Suprapubic skin (tissue), 4 donors: ENCODE results near the gene SMIM1. TPM values are rescaled to one million over a fixed set of nuclear protein-coding genes. Genes with fewer than 3 reads are reported as not detected.
A peak's percentile ranks its signal among the peaks of the same experiment; 100 is the strongest.

Source experiments
- DNase-seq, 2 donors: peaks; one replicate each; pipeline ENCODE4 v3.0.0-alpha.2; 2019; ENCODE audit warnings: low spot score in 2 of 2
- H3K27ac ChIP-seq: fragments of 200-600 bp; sonication (generic); one replicate; pipeline ENCODE4 v1.5.1; 2019
- H3K27me3 ChIP-seq: fragments of 200-600 bp; sonication (generic); one replicate; pipeline ENCODE4 v1.5.1; 2019
- H3K36me3 ChIP-seq: fragments of 200-600 bp; sonication (generic); one replicate; pipeline ENCODE4 v1.5.1; 2019
- H3K4me1 ChIP-seq: fragments of 200-600 bp; sonication (generic); one replicate; pipeline ENCODE4 v1.5.1; 2019
- H3K4me3 ChIP-seq: fragments of 200-600 bp; sonication (generic); one replicate; pipeline ENCODE4 v1.5.1; 2019; ENCODE audit warnings: mild to moderate bottlenecking
- H3K9me3 ChIP-seq: fragments of 200-600 bp; sonication (generic); one replicate; pipeline ENCODE4 v1.5.1; 2019
- EP300 ChIP-seq: sonication (generic); formaldehyde crosslinking; IDR thresholded peaks from one replicate; pipeline ENCODE4 v1.6.1; 2017; ENCODE audit warnings: antibody characterized with exemption
- POLR2A ChIP-seq, 2 donors: fragments of 450-650 bp; IDR thresholded peaks; one replicate each; pipeline ENCODE4 v1.6.1; 2017; ENCODE audit warnings: antibody characterized with exemption in 2 of 2, mild to moderate bottlenecking in 2 of 2, moderate library complexity in 2 of 2
- POLR2AphosphoS5 ChIP-seq, 3 donors: sonication (generic); formaldehyde crosslinking; IDR thresholded peaks; one replicate each; pipeline ENCODE4 v1.6.1; 2017; ENCODE audit warnings: antibody characterized with exemption in 3 of 3
- WGBS: methylation state at CpG from one replicate; pipeline ENCODE4 v1.1.5; 2018; 5-methylcytosine and 5-hydroxymethylcytosine counted together
- total RNA-seq, 4 donors: library from RNA; depleted of rRNA; stranded (reverse); fragments of >200 nt; gene quantifications; one replicate each; pipeline ENCODE4 v1.1.0, GENCODE V29; 2016
- TF ChIP-seq, protein P1 (sequence below), 2 donors: fragments of 200-600 bp in 1 of 2; fragments of 450-650 bp in 1 of 2; sonication (generic) in 1 of 2; IDR thresholded peaks; one replicate each; pipeline ENCODE4 v1.5.1; 2016 to 2019; ENCODE audit warnings: antibody characterized with exemption in 2 of 2, mild to moderate bottlenecking in 1 of 2, moderate library complexity in 1 of 2

The SMIM1 gene
- total RNA-seq, 4 donors from 2014 or later: 3.2 to 8.4 (median 3.4) TPM; not detected in 1

DNA sequence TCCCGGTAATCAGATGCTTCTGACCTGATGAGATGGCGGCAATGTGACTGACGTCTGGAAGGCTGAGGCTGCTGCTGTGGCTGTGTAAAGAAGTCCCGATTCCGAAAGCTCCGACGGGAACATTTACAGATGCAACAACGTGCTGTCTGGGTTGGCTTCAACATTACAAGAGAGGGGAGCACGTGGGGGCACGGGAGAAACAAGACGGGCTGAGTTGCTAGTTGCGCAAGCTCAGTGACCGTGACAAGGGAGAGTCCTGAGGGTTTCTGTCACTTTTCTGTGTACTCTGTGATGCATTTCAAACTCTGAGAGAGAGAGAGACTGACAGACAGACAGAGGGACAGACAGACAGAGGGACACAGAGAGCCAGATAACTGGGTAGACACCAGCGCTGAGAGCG lies 49.4 kb downstream of the SMIM1 start:
- peaks cover 84% of the 10 kb centered on the region for H3K36me3 ChIP-seq
- 87% methylated on average over 15 of the region's 15 CpGs for WGBS
- DNase-seq: peak in 1 of 2 donors; percentile 32

DNA sequence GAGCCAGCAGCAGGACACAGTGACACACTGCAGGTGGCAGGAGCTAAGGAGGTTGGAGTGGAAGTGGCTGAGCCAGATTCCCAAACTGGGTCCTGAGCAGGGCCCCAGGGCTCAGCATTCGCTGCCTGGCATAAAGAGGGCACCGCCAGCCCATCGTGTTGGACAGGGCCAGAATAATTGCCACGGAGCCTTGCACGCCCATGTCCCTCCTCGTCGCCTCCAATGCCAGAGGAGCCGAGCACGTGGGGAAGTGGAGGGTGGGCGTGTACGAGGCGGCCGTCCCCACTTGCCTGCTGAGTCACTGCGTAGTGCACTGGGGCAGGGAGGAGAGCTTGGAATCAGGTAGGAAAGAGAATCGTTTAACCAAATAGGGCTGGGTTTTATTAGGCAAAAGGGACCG lies 49.9 kb downstream of the SMIM1 start:
- TF ChIP-seq EP300 (no peak), POLR2AphosphoS5 (IDR thresholded peaks at IDR 0.05) (no peak), POLR2A (IDR thresholded peaks at IDR 0.05) (no peak)
- TF ChIP-seq, protein P1, sequence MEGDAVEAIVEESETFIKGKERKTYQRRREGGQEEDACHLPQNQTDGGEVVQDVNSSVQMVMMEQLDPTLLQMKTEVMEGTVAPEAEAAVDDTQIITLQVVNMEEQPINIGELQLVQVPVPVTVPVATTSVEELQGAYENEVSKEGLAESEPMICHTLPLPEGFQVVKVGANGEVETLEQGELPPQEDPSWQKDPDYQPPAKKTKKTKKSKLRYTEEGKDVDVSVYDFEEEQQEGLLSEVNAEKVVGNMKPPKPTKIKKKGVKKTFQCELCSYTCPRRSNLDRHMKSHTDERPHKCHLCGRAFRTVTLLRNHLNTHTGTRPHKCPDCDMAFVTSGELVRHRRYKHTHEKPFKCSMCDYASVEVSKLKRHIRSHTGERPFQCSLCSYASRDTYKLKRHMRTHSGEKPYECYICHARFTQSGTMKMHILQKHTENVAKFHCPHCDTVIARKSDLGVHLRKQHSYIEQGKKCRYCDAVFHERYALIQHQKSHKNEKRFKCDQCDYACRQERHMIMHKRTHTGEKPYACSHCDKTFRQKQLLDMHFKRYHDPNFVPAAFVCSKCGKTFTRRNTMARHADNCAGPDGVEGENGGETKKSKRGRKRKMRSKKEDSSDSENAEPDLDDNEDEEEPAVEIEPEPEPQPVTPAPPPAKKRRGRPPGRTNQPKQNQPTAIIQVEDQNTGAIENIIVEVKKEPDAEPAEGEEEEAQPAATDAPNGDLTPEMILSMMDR (IDR thresholded peaks at IDR 0.05): no peak
- peaks cover 88% of the 10 kb centered on the region for H3K36me3 ChIP-seq
- H3K27me3 ChIP-seq: no peaks in the 10 kb centered on the region
- H3K4me1 ChIP-seq: no peaks in the 10 kb centered on the region
- 82% methylated on average over 9 of the region's 16 CpGs for whole genome bisulfite sequencing
- H3K4me3 ChIP-seq: no peak overlapping the region
- H3K27ac ChIP-seq: no peak overlapping the region
- DNase-seq: peak in 1 of 2 donors; percentile 34
- H3K9me3 ChIP-seq: no peaks in the 10 kb centered on the region

More for the DNA sequence above, 49.4 kb downstream of the SMIM1 start:
- no peak overlapping the region for H3K27ac ChIP-seq
- H3K27me3 ChIP-seq: no peaks in the 10 kb centered on the region
- no peaks in the 10 kb centered on the region for H3K4me1 ChIP-seq
- H3K9me3 ChIP-seq: no peaks in the 10 kb centered on the region
- TF ChIP-seq POLR2A (IDR thresholded peaks at IDR 0.05) (no peak), EP300 (no peak), POLR2AphosphoS5 (IDR thresholded peaks at IDR 0.05) (no peak)
- TF ChIP-seq, protein P1 (IDR thresholded peaks at IDR 0.05): no peak
- no peak overlapping the region for H3K4me3 ChIP-seq

DNA sequence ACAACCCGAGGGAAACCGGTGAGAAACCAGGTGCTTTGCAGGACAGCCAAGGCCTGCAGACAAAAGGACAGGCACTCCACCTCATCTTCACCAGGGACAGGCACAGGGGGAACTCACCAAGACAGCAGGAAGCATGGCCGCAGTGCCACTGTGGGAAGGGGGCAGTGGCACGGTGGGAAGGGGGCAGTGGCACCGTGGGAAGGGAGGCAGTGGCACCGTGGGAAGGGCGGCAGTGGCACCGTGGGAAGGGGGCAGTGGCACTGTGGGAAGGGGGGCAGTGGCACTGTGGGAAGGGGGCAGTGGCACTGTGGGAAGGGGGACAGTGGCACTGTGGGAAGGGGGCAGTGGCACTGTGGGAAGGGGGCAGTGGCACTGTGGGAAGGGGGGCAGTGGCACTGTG lies 52.1 kb downstream of the SMIM1 start:
- H3K36me3 ChIP-seq: peaks cover 98% of the 10 kb centered on the region
- TF ChIP-seq POLR2AphosphoS5 (IDR thresholded peaks at IDR 0.05): no peak
- TF ChIP-seq, protein P1 (IDR thresholded peaks at IDR 0.05): no peak
- TF ChIP-seq POLR2A (IDR thresholded peaks at IDR 0.05): no peak
- TF ChIP-seq EP300: no peak
- H3K4me1 ChIP-seq: no peaks in the 10 kb centered on the region
- no peaks in the 10 kb centered on the region for H3K9me3 ChIP-seq
- H3K27me3 ChIP-seq: no peaks in the 10 kb centered on the region
- no peak overlapping the region for H3K27ac ChIP-seq
- H3K4me3 ChIP-seq: no peak overlapping the region
- DNase-seq: peak in 1 of 2 donors; percentile 32
- WGBS: 80% methylated on average over 8 of the region's 8 CpGs

DNA sequence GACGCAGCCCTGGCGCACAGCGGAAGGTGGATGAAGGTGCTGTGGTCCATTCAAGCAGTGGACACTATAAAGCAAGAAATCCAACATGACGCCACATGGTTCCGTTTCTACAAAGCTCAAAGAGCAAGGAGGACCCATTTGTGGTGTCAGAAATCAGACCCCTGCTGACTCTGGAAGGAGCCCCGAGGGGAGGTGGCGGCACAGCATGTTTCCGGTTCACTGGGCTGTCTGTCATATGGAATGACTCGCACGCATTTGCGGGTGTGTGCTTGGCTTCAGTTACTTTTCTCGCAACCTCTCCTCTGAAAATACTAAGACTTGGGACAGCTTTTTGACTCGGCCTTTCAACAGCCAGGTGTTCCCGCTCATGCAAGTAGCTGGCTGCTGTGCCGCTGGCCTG lies 52.8 kb downstream of the SMIM1 start:
- Histone ChIP-seq H3K27ac (no peak overlapping the region), H3K9me3 (no peaks in the 10 kb centered on the region), H3K36me3 (peaks cover 98% of the 10 kb centered on the region), H3K4me3 (no peak overlapping the region), H3K27me3 (no peaks in the 10 kb centered on the region), H3K4me1 (no peaks in the 10 kb centered on the region)
- 78% methylated on average over 14 of the region's 15 CpGs for WGBS
- peak; percentile 21 to 31 for DNase-seq
- TF ChIP-seq, protein P1 (IDR thresholded peaks at IDR 0.05): no peak
- TF ChIP-seq POLR2A (IDR thresholded peaks at IDR 0.05) (no peak), EP300 (no peak), POLR2AphosphoS5 (IDR thresholded peaks at IDR 0.05) (no peak)

Other genes with a start within 250 kb of the SMIM1 start
- gene MEGF6, start 161.2 kb upstream of the SMIM1 start, total RNA-seq: 100 to 1,000 TPM in 1 of 4 donors, 10 to 100 TPM in 3; 66.7 to 120 (median 74.5) TPM
- 10 to 100 TPM; 36.9 to 52.6 (median 44.8) TPM for gene TPRG1L, start 147.7 kb upstream of the SMIM1 start, total RNA-seq
- 10 to 100 TPM; 16.4 to 33.7 (median 19.6) TPM for gene WRAP73, start 122.6 kb upstream of the SMIM1 start, total RNA-seq
- 10 to 100 TPM in 3 of 4 donors, 1 to 10 TPM in 1; 8.8 to 24.7 (median 16.9) TPM for gene TP73, start 120.2 kb upstream of the SMIM1 start, total RNA-seq
- gene CCDC27, start 20.3 kb upstream of the SMIM1 start, total RNA-seq: not detected
- gene LRRC47, start 23.7 kb downstream of the SMIM1 start, total RNA-seq: 10 to 100 TPM; 36.4 to 53.0 (median 41.4) TPM
- 10 to 100 TPM; 16.1 to 56.7 (median 39.6) TPM for gene CEP104, start 84.5 kb downstream of the SMIM1 start, total RNA-seq
- gene DFFB, start 84.7 kb downstream of the SMIM1 start, total RNA-seq: 1 to 10 TPM; 2.7 to 6.8 (median 4.2) TPM
- 10 to 100 TPM; 16.0 to 25.3 (median 19.7) TPM for gene C1orf174, start 127.5 kb downstream of the SMIM1 start, total RNA-seq